HCT116 (cell line): Measurements from ENCODE around the gene COL4A1. TPM values are rescaled to one million over a fixed set of nuclear protein-coding genes. Genes with fewer than 3 reads are reported as not detected.

ENCODE experiments used
- ATAC-seq: fragments of 200-7000 bp; cut with Tn5 transposase; 2 replicates; pipeline ENCODE4 v1.9.1; 2020; ENCODE audit warnings: mild to moderate bottlenecking, moderate library complexity
- BruUV-seq: library from RNA; stranded (reverse); fragments of 400-500 nt; replicated peaks from 2 replicates; lab custom pipeline; 2021; lab: Mats Ljungman, UMichigan
- CTCF ChIA-PET: fragments of 300-600 bp; sonication (Branson Sonifier 250); formaldehyde crosslinking; loops from one replicate; lab custom pipeline; 2021; ENCODE audit warnings: antibody characterized with exemption; lab: Charles Lee
- POLR2A ChIA-PET: fragments of 300-600, 350-600 bp; sonication (Branson Sonifier 250); formaldehyde crosslinking; loops from one replicate; lab custom pipeline; 2021; ENCODE audit warnings: antibody characterized with exemption; lab: Charles Lee
- RAD21 ChIA-PET, 2 experiments: fragments of 300-600 bp; sonication (Branson Sonifier 250); formaldehyde crosslinking; loops; one replicate each; lab custom pipeline; 2023; ENCODE audit warnings: low total read pairs in 2 of 2; ENCODE audit not compliant: uncharacterized antibody in 2 of 2, unreplicated experiment in 2 of 2, low non-redundant PET in 1 of 2; lab: Charles Lee
- DNase-seq: peaks from one replicate; pipeline ENCODE4 v3.0.0-alpha.2; 2010; ENCODE audit warnings: low read depth, low spot score
- H2AFZ ChIP-seq: fragments of 200-600 bp; shearing (Covaris generic), sonication (generic); 2 replicates; pipeline ENCODE4 v1.6.1; 2017; ENCODE audit warnings: low read depth, mixed run types, mixed read lengths, antibody characterized with exemption, low read length; ENCODE audit not compliant: poor library complexity, severe bottlenecking
- H3K27ac ChIP-seq: 2 replicates; pipeline ENCODE4 v1.5.1; 2012; ENCODE audit warnings: low read depth, low read length
- H3K27me3 ChIP-seq: fragments of 200-600 bp; sonication (generic); 2 replicates; pipeline ENCODE4 v1.6.1; 2016; ENCODE audit warnings: mixed run types, low read length, mixed read lengths; ENCODE audit not compliant: insufficient read depth
- H3K36me3 ChIP-seq, 2 experiments: fragments of 200-500 bp in 1 of 2; fragments of 200-600 bp in 1 of 2; sonication (Bioruptor generic) in 1 of 2; sonication (generic) in 1 of 2; 2 replicates each; pipeline versions ENCODE4 v1.5.1 to v1.6.1; 2014 to 2016; ENCODE audit warnings: low read length in 2 of 2, inconsistent platforms in 1 of 2, mixed read lengths in 1 of 2, mixed run types in 1 of 2; ENCODE audit not compliant: insufficient read depth in 2 of 2, control insufficient read depth in 1 of 2
- H3K4me1 ChIP-seq, 2 experiments: fragments of 200-600 bp in 1 of 2; sonication (generic) in 1 of 2; 2 replicates each; pipeline versions ENCODE4 v1.5.1 to v1.6.1; 2012 to 2017; ENCODE audit warnings: low read length in 2 of 2, inconsistent platforms in 1 of 2, mild to moderate bottlenecking in 1 of 2, mixed read lengths in 1 of 2, mixed run types in 1 of 2, moderate library complexity in 1 of 2; ENCODE audit not compliant: insufficient read depth in 2 of 2, control insufficient read depth in 1 of 2
- H3K4me2 ChIP-seq: fragments of 200-600 bp; sonication (generic); 2 replicates; pipeline ENCODE4 v1.6.1; 2017; ENCODE audit warnings: mixed run types, low read length, mixed read lengths
- H3K4me3 ChIP-seq, 2 experiments: fragments of 200-600 bp in 1 of 2; sonication (generic) in 1 of 2; replicated peaks in 1 of 2; 2 replicates each; pipeline ENCODE4 v1.5.1; 2011 to 2016; ENCODE audit warnings: low read length in 2 of 2, control low read depth in 1 of 2, low read depth in 1 of 2, mild to moderate bottlenecking in 1 of 2, mixed read lengths in 1 of 2, mixed run types in 1 of 2
- H3K79me2 ChIP-seq: fragments of 200-600 bp; sonication (generic); 2 replicates; pipeline ENCODE4 v1.6.1; 2017; ENCODE audit warnings: mild to moderate bottlenecking, mixed run types, low read length, moderate library complexity, mixed read lengths; ENCODE audit not compliant: insufficient read depth
- H3K9ac ChIP-seq: fragments of 200-600 bp; sonication (generic); 2 replicates; pipeline ENCODE4 v1.6.1; 2016; ENCODE audit warnings: low read length, mixed read lengths
- H3K9me2 ChIP-seq: fragments of 200-600 bp; sonication (generic), shearing (Covaris generic); 2 replicates; pipeline ENCODE4 v1.6.1; 2017; ENCODE audit warnings: mixed run types, mild to moderate bottlenecking, moderate library complexity; ENCODE audit not compliant: insufficient read depth
- H3K9me3 ChIP-seq, 2 experiments: fragments of 200-500 bp in 1 of 2; fragments of 200-600 bp in 1 of 2; sonication (Bioruptor generic) in 1 of 2; sonication (generic) in 1 of 2; 2 replicates each; pipeline ENCODE4 v1.6.1; 2014 to 2017; ENCODE audit warnings: low read length in 2 of 2, mixed read lengths in 2 of 2, inconsistent platforms in 1 of 2, low read depth in 1 of 2, mild to moderate bottlenecking in 1 of 2, mixed run types in 1 of 2, moderate library complexity in 1 of 2; ENCODE audit not compliant: control insufficient read depth in 1 of 2, insufficient read depth in 1 of 2
- H4K20me1 ChIP-seq: fragments of 200-600 bp; sonication (generic), shearing (Covaris generic); 2 replicates; pipeline ENCODE4 v1.6.1; 2017; ENCODE audit warnings: mixed run types, mild to moderate bottlenecking, moderate library complexity; ENCODE audit not compliant: insufficient read depth
- CEBPB ChIP-seq: IDR thresholded peaks from 2 replicates; pipeline ENCODE4 v1.6.1; 2012; ENCODE audit warnings: low read depth
- EGR1 ChIP-seq: IDR thresholded peaks from 2 replicates; pipeline ENCODE4 v1.6.1; 2012; ENCODE audit warnings: low read depth
- EZH2phosphoT487 ChIP-seq: fragments of 200-600 bp; IDR thresholded peaks from 2 replicates; pipeline ENCODE4 v1.6.1; 2018; ENCODE audit warnings: antibody characterized with exemption, borderline replicate concordance
- FOSL1 ChIP-seq: IDR thresholded peaks from 2 replicates; pipeline ENCODE4 v1.6.1; 2012; ENCODE audit warnings: low read depth
- JUND ChIP-seq: IDR thresholded peaks from 2 replicates; pipeline ENCODE4 v1.6.1; 2012
- POLR2A ChIP-seq: IDR thresholded peaks from 2 replicates; pipeline ENCODE4 v1.7.0; 2011; ENCODE audit warnings: borderline replicate concordance; ENCODE audit not compliant: insufficient read depth, insufficient read length; ENCODE audit errors: extremely low read depth
- POLR2AphosphoS5 ChIP-seq: IDR thresholded peaks from 2 replicates; pipeline ENCODE4 v1.6.1; 2011; ENCODE audit warnings: mild to moderate bottlenecking, low read depth, low read length, moderate library complexity
- RAD21 ChIP-seq: IDR thresholded peaks from 2 replicates; pipeline ENCODE4 v1.6.1; 2012; ENCODE audit warnings: low read depth, mild to moderate bottlenecking
- SP1 ChIP-seq: IDR thresholded peaks from 2 replicates; pipeline ENCODE4 v1.6.1; 2012; ENCODE audit warnings: low read depth
- SRF ChIP-seq: IDR thresholded peaks from 2 replicates; pipeline ENCODE4 v1.6.1; 2012; ENCODE audit warnings: low read depth
- TCF7L2 ChIP-seq: IDR thresholded peaks from 2 replicates; pipeline ENCODE4 v1.7.0; 2011; ENCODE audit warnings: borderline replicate concordance, inconsistent platforms; ENCODE audit not compliant: insufficient read depth, insufficient read length; ENCODE audit errors: extremely low read depth
- YY1 ChIP-seq: IDR thresholded peaks from 2 replicates; pipeline ENCODE4 v1.6.1; 2011; ENCODE audit warnings: low read length, low read depth, moderate library complexity, mild to moderate bottlenecking; ENCODE audit not compliant: insufficient replicate concordance; ENCODE audit errors: extremely low read depth
- ZFX ChIP-seq: fragments of 450-650 bp; IDR thresholded peaks from 2 replicates; pipeline ENCODE4 v1.6.1; 2017
- intact Hi-C: fragments of 100-400 bp; cut with micrococcal nuclease; formaldehyde crosslinking; loops from 2 replicates; pipeline ENCODE4 v1.10.0; 2022
- total RNA-seq: library from RNA; stranded (reverse); gene quantifications from one replicate; pipeline ENCODE4 v1.2.1, GENCODE V29; 2021; ENCODE audit not compliant: unreplicated experiment
- TF ChIP-seq, protein P1 (sequence below): IDR thresholded peaks from 2 replicates; pipeline ENCODE4 v1.6.1; 2012
- TF ChIP-seq, protein P2 (sequence below): IDR thresholded peaks from 2 replicates; pipeline ENCODE4 v1.6.1; 2011; ENCODE audit warnings: mild to moderate bottlenecking, low read length, moderate library complexity; ENCODE audit not compliant: insufficient replicate concordance; ENCODE audit errors: extremely low read depth

COL4A1 gene
- total RNA-seq, 1 experiment from 2014 or later = 0.57 TPM

DNA sequence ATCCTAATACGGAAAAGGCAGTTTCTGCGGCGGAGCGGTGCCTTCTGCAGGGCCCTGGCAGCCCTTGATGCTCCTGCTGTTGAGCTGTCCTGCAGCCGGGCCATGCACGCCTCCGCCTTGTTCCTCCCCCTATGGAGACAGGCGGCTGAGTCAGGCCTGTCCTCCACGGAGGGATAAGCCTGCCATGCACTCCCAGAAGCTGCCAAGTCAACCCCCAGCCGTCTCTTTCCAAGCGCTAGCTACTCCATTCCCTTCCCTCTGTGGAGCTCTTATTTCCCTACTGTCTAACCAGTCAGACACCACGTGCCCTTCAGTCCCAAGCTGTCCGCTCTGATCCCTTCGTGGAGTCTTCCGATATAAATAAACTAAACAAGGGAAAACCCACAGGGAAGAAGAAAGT, 197.0 kb downstream of the COL4A1 start:
- no peak for TF ChIP-seq YY1
- TF ChIP-seq, protein P1, sequence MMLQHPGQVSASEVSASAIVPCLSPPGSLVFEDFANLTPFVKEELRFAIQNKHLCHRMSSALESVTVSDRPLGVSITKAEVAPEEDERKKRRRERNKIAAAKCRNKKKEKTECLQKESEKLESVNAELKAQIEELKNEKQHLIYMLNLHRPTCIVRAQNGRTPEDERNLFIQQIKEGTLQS = no peak
- no peak for TF ChIP-seq ZFX
- no peak for TF ChIP-seq SP1
- TF ChIP-seq TCF7L2 = no peak
- TF ChIP-seq EZH2phosphoT487 = no peak
- TF ChIP-seq SRF = no peak
- TF ChIP-seq FOSL1 = no peak
- no peak for TF ChIP-seq RAD21
- no peak for TF ChIP-seq POLR2AphosphoS5
- intact Hi-C loops = loop anchor here (1.0 to 10.0 kb wide), 7 partner anchors 175 to 1768 kb away; no protein-coding TSS in a partner anchor
- Histone ChIP-seq H4K20me1 (no peaks in the 10 kb centered on the region), H3K27ac (no peak overlapping the region), H3K4me1 (no peaks in the 10 kb centered on the region; a peak in 1 of 4 replicates), H3K9ac (no peak overlapping the region), H3K4me2 (no peak overlapping the region), H3K79me2 (no peaks in the 10 kb centered on the region), H3K4me3 (no peak overlapping the region), H3K36me3 (no peaks in the 10 kb centered on the region), H2AFZ (no peak overlapping the region), H3K9me3 (no peaks in the 10 kb centered on the region), H3K9me2 (no peaks in the 10 kb centered on the region), H3K27me3 (no peaks in the 10 kb centered on the region)
- ChIA-PET POLR2A (no interaction called here), RAD21 (no interaction called here), CTCF (interaction anchor here (0.9 to 1.2 kb wide), 2 partner anchors 1147 to 1149 kb away, joined by 3 to 5 read pairs; no protein-coding TSS in a partner anchor)
- ATAC-seq (no peak), DNase-seq (no peak)
- BruUV-seq = no TSS peak

DNA sequence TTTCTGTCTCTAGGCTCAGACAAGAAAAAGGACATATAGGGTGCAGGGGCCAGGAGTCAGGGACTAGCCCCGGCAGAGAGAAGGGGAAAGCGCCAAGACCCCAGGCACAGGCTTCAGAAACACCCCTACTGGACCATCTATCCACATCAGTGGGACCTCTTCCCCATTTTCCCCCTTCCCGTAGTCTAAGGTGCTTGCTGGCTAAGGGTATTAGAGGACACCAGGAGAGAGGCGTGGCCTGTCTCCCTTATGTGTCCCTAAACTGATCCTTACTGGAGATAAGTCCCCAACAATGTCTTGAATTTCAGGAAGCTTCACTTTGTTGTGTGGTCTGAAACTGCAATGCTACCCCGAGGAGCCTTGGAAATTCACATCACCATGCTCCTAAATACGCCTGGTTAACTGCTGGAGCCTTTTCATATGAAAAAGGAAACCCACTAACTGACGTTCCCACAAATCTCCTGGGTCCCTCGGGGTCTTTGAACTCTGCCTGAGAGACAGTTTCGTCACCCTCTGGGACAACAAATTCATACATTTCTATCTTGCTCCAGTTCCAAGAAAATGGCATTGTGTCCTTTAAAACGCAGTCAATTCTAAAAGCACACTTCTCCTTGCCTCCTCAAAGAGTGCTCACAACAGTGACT, 197.7 kb downstream of the COL4A1 start:
- H3K9me3 ChIP-seq = no peaks in the 10 kb centered on the region
- no peaks in the 10 kb centered on the region for H3K36me3 ChIP-seq
- TF ChIP-seq POLR2A (no peak), EGR1 (no peak), JUND (no peak), SRF (no peak), FOSL1 (no peak), CEBPB (no peak), YY1 (no peak), SP1 (no peak)
- TF ChIP-seq, protein P2, sequence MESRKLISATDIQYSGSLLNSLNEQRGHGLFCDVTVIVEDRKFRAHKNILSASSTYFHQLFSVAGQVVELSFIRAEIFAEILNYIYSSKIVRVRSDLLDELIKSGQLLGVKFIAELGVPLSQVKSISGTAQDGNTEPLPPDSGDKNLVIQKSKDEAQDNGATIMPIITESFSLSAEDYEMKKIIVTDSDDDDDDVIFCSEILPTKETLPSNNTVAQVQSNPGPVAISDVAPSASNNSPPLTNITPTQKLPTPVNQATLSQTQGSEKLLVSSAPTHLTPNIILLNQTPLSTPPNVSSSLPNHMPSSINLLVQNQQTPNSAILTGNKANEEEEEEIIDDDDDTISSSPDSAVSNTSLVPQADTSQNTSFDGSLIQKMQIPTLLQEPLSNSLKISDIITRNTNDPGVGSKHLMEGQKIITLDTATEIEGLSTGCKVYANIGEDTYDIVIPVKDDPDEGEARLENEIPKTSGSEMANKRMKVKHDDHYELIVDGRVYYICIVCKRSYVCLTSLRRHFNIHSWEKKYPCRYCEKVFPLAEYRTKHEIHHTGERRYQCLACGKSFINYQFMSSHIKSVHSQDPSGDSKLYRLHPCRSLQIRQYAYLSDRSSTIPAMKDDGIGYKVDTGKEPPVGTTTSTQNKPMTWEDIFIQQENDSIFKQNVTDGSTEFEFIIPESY = no peak
- ATAC-seq (peak; percentile 17; the same call in 1 of the 2 replicates), DNase-seq (no peak)
- no peaks in the 10 kb centered on the region for H4K20me1 ChIP-seq
- no peaks in the 10 kb centered on the region for H3K27me3 ChIP-seq
- H3K9ac ChIP-seq = no peak overlapping the region
- no peak overlapping the region for H2AFZ ChIP-seq
- BruUV-seq = no TSS peak
- H3K4me1 ChIP-seq = no peaks in the 10 kb centered on the region; a peak in 1 of 4 replicates
- intact Hi-C loops = loop anchor here (1.0 to 5.0 kb wide), 6 partner anchors 317 to 1767 kb away; no protein-coding TSS in a partner anchor
- no peak overlapping the region for H3K4me3 ChIP-seq
- H3K27ac ChIP-seq = no peak overlapping the region
- H3K9me2 ChIP-seq = no peaks in the 10 kb centered on the region
- POLR2A ChIA-PET = no interaction called here
- H3K4me2 ChIP-seq = no peak overlapping the region
- CTCF ChIA-PET = interaction anchor here (0.9 to 1.2 kb wide), 2 partner anchors 1146 to 1148 kb away, joined by 3 to 5 read pairs; no protein-coding TSS in a partner anchor
- RAD21 ChIA-PET = no interaction called here
- no peaks in the 10 kb centered on the region for H3K79me2 ChIP-seq
